Gastroesophageal sphincter (tissue), 3 donors: ENCODE measurements around the gene FAM120A.

ENCODE experiments used
- POLR2A ChIP-seq, 2 donors: fragments of 450-650 bp; IDR thresholded peaks; one replicate each; pipeline ENCODE4 v1.6.1; 2017; ENCODE audit warnings: antibody characterized with exemption in 2 of 2, mild to moderate bottlenecking in 2 of 2, moderate library complexity in 1 of 2
- POLR2AphosphoS5 ChIP-seq: sonication (generic); formaldehyde crosslinking; IDR thresholded peaks from one replicate; pipeline ENCODE4 v1.6.1; 2017; ENCODE audit warnings: antibody characterized with exemption
- TF ChIP-seq, protein P1 (sequence below), 4 experiments: fragments of 200-600 bp in 2 of 4; fragments of 450-650 bp in 2 of 4; sonication (generic) in 1 of 4; IDR thresholded peaks; one replicate each; pipeline ENCODE4 v1.5.1; 2017 to 2019; ENCODE audit warnings: antibody characterized with exemption in 4 of 4, mild to moderate bottlenecking in 2 of 4, moderate library complexity in 2 of 4

DNA sequence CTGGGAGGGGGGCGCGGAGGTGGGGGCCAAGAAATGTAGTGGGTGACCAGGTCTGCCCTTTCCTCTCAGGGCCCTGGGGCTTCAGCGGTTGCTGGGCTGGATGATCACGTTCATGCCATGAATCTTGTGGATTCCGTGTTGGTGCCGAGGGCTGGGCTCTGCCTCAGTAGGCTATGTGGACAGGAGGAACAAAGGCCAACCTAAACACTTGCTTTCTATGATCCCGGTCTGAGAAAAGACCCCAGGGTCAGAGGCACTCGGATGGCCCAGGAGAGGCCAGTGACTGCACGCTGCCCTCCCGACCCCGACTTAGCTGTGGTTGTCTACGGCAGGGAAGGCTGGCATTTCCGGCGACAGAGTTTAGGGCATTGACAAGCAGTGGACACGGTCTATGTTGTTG lies 151.5 kb downstream of the FAM120A start:
- TF ChIP-seq, protein P1, sequence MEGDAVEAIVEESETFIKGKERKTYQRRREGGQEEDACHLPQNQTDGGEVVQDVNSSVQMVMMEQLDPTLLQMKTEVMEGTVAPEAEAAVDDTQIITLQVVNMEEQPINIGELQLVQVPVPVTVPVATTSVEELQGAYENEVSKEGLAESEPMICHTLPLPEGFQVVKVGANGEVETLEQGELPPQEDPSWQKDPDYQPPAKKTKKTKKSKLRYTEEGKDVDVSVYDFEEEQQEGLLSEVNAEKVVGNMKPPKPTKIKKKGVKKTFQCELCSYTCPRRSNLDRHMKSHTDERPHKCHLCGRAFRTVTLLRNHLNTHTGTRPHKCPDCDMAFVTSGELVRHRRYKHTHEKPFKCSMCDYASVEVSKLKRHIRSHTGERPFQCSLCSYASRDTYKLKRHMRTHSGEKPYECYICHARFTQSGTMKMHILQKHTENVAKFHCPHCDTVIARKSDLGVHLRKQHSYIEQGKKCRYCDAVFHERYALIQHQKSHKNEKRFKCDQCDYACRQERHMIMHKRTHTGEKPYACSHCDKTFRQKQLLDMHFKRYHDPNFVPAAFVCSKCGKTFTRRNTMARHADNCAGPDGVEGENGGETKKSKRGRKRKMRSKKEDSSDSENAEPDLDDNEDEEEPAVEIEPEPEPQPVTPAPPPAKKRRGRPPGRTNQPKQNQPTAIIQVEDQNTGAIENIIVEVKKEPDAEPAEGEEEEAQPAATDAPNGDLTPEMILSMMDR (IDR thresholded peaks at IDR 0.05), result no peak
- TF ChIP-seq POLR2AphosphoS5 (no peak), POLR2A (IDR thresholded peaks at IDR 0.05) (no peak)
